GM18909 (cell line): ENCODE measurements around the gene HK3.

Experiments used
- ATAC-seq: cut with Tn5 transposase; IDR thresholded peaks from one replicate; pipeline ENCODE4 v1.9.1; 2021; ENCODE audit warnings: mild to moderate bottlenecking; ENCODE audit not compliant: unreplicated experiment, poor library complexity

The HK3 gene

GRCh38 chr5:176833286-176833685 lies 65.9 kb downstream of the HK3 start:
- ATAC-seq = no peak

- no peak for ATAC-seq
These were observed 67.0 kb downstream of the HK3 start for GRCh38 chr5:176832162-176832561.

- ATAC-seq = no peak
These were observed 67.7 kb downstream of the HK3 start for GRCh38 chr5:176831425-176831824.

GRCh38 chr5:176830995-176831423 lies 68.1 kb downstream of the HK3 start:
- no peak for ATAC-seq
